Muscle of arm (tissue), 12 donors: ENCODE data around the gene DCAF17. TPM values are rescaled to one million over a fixed set of nuclear protein-coding genes. Genes with fewer than 3 reads are reported as not detected.
"Not testable (repeated sequence)": the region's sequence is repeated elsewhere in the genome, so short reads cannot be mapped to it uniquely, and the experiment has no call there.

ENCODE experiments used
- DNase-seq: peaks from one replicate; pipeline ENCODE4 v3.0.0-alpha.2; 2013
- polyA plus RNA-seq, 12 donors: library from polyadenylated mRNA; unstranded; fragments of 120-200 nt; gene quantifications; one replicate each; pipeline ENCODE4 v1.2.1, GENCODE V29; 2013; ENCODE audit not compliant: insufficient read length in 12 of 12

Gene DCAF17
- polyA plus RNA-seq, 12 donors, result 11.5 to 29.4 (median 17.7) TPM; not detected in 1

DNA sequence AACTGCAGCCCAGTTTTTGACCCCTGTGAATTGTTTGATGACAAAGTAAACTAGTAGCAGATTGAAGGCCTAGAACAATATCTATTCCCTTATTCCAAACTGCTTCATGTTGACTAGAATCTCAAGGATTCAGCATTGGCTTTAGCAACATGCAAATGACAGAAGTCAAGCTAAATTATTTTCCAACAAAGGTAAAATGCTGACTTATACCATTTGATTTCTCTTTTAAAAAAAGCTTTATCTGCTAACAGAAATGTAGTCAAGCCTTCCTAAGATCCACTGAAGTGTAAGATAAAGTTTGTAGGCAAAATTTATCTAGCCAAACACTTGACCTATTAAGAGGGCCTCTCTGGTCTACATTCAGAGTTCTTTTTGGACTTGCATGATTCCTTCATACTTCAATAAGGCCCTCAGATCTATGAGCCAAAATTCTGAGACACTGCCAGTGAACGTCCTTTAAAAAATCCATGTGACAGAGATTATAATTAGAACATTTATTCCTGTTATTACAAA lies 78.7 kb downstream of the DCAF17 start:
- no peak for DNase-seq

DNA sequence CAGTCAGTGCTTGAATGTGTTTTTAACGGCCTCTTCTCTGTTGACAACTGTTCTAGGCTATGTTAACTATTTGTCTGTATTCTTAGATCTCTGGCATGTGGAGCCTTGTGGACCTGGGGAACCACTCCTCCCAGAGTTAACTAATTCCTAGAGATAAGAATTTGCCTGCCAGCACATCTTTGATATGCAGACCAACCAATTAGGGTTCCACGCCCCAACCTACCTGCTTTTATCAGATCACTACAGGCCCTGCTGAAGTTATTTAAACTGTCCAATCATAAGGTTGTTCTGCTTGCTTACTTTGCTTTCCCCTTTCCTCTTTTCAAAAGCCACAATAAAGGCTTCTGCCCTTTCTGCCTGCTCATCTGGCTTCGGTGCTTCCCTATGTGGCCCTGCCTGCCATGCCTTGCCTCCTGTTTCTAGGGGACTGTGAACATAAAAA lies 79.7 kb downstream of the DCAF17 start:
- DNase-seq, result no peak

DNA sequence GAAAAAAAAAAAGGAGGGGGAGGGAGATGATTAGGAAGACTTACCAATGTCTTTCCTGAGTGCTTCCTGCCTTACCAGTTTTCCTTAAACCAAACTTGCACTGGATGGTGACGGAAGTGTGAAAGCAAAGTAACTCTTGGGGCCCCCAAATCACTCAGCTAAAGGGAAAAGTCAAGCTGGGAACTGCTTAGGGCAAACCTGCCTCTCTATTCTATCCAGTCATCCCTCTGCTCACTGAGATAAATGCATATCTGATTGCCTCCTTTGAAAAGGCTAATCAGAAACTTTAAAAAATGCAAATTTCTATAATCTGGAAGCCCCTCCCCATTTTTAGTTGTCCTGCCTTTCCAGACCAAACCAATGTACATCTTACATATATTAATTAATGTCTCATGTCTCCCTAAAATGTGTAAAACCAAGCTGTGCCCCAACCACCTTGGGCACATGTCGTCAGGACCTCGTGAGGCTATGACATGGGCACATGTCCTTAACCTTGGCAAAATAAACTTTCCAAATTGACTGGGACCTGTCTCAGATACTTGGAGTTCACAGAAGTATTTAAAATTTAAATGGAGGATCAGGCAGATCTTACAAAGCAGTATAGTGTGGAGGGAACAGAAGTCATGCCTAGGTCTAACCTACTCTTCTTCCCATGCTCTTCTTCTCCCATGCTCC lies 81.0 kb downstream of the DCAF17 start:
- DNase-seq, result no peak

DNA sequence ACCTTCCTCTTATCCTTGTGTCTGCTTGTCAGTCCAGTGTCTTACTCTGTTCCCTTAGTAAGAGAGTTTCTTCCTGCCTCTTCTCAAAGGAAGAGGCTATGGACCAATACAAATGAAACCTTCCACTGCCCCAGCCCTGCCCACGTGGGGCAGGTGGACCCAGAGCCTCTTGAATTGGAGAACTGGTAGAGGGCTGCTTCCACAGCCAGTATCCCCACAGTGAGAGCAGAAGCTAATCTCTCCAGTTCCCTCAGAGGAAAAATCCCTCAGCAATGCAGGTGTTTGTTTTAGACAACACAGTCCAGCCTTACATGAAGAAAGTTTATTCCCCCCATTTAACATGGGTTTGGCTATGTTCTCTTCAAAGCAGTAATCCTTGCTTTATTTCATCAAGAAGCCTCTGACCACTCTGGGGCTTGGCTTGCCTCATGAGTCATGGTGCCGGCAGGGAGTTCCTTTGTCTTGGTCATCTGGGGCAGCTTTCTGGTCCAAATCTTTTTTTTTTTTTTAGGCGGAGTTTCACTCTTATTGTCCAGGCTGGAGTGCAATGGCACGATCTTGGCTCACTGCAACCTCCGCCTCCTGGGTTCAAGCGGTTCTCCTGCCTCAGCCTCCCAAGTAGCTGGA lies 81.8 kb downstream of the DCAF17 start:
- DNase-seq, result no peak

DNA sequence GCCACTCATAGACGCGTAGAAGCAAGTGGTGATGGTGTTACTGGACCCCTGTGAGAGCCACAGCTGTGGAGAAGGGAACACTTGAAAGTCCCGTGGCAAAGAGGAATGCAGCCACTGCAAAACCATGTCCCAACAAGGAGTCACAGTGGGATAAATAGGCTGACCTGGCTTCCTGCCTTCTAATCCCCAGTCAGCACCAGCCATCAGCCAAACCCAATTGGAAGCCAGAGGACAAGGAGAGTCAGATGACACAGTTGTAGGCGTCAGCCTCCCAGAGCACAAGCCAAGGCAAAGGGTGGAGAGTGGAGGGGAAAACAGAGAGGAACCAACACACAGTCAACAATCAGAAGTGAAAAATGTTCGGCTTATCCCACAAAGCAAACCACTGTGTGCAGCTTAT lies 82.8 kb downstream of the DCAF17 start:
- DNase-seq, result no peak

DNA sequence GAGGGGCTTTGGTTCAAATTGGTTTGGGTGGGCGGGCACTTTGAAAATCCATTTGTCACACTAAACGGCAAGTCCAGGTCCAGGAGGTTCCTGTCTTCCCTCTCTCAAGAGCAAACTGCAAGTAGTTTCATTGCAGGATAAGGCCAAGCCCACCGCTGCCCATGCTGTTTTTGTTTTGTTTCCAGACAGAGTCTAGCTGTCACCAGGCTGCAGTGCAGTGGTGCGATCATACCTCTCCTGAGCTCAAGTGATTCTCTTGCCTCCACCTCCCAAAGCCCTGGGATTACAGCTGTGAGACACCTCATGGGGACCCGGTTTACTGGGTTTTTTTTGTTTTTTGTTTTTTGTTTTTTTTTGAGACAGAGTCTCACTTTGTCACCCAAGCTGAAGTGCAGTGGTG lies 86.4 kb downstream of the DCAF17 start:
- no peak for DNase-seq

DNA sequence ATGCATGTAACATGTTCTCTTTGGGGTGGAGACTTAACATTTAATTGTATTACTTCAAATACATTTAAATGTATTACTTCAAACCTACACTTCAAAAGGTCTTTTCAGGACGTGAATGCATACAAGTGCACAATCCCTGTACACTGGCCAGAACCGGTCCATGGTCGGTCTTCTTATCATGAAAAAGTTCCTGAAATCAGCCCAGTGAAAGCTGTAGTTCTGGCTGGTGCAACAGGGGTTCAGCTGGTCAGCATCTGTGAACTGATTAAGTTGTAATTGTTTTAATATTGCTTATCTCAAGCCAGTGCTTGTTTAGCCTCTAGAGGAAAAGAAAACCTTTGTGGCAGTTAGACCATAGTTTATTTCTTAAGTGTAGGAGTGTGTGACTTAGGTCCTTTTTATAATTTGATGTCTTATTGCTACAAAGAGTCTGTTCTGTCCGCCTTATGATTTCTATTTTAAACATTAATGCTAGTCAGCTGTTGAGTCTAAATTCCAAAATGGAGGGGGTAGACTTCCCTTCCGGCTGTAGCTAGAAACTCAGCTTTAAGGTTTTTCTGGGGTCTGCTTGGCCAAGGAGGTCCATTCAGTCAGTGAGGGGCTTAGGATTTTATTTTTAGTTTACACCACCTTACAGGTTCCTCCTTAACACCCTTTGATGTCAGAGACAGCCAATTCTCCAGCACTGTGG lies 87.5 kb downstream of the DCAF17 start:
- no peak for DNase-seq

DNA sequence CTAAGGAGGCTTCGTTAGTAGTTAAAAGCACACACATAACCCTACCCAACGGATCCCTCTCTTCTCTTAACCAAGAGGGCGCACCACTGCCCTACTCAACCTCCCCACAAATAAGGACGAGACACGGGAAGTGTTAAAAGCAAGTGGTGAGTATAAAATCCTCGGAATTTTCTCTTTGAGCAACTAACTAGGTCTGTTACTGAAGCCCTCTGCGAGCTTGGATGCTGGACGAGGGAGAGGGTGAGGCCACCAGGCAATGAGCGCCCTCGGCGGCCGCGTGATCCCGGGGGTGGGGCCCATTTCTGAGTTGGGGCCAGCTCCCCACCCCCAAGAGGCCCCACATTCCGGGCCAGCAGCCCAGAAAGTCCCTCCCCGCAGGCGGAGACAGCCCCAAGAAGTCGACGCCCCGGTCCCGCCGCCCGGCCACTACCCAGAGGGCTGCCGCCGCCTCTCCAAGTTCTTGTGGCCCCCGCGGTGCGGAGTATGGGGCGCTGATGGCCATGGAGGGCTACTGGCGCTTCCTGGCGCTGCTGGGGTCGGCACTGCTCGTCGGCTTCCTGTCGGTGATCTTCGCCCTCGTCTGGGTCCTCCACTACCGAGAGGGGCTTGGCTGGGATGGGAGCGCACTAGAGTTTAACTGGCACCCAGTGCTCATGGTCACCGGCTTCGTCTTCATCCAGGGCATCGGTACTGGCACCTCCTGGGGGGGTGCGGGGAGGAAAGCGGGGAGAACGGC lies 88.2 kb downstream of the DCAF17 start, which contains the start of gene CYBRD1:
Gene CYBRD1 (plus strand): TSS at position 423 of the 736 bp plus-strand sequence. CDS start 72 bp downstream, at position 495.
- DNase-seq, result peak; percentile 84

DNA sequence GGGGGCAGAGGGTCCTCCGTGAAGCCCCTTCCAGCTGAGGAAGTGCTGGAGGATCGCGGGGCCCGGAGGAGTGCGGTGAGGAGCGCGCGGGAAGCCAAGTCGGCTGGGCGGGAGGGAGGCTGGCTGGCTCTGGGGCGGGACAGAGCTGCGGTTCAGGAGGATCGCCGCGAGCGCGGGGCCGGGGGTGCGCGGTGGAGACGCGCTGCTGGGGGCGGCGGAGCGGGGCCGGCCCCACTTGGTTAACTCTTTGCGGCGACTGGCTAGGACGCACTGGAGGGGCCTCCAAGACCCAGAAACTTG lies 88.7 kb downstream of the DCAF17 start:
- DNase-seq, result peak; percentile 45

DNA sequence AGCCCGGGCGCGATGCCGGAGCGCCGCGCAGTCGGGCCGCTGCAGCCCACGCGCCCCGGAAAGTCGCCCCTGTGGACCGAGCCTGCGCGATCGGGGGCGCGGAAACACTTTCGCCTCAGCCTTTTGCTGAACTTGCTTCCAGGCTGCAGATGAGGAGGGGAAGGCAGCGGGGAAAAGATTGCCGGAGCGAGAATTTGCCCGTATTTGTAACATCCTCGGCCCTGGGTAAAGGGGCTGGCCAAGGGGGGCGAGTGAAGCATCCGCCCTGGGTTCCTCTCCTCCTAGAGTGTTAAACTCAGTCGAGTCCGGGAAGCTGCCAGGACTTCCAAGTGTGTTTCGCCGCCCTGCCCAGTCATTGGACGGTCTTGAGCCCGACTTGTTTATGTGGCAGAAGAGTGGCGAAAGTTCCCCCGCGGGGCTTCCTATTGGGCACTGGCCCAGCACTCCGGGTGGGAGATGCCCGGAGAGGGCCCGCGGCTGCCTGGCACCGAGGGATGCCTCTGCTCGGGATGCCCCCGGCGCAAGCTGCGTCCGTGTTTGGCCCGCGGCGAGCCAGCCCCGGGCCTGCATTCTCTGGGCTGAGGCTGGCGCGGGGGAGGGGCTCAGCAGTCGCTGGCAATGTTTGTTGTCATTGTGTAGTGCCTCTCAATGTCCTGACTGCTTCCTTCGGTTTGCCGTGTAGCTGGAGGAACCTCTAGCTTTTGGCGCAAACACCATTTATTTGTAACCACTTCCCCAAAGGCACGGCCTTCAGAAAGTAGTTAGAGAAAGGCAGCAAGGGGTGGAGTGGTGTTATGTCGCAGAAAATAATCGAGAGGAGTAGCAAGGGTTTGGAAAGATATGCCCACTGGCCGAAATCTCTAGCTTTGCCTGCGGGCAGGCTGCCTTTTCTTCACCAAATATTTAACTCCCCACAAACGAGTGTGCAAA lies 89.3 kb downstream of the DCAF17 start:
- peak; percentile 78 for DNase-seq

DNA sequence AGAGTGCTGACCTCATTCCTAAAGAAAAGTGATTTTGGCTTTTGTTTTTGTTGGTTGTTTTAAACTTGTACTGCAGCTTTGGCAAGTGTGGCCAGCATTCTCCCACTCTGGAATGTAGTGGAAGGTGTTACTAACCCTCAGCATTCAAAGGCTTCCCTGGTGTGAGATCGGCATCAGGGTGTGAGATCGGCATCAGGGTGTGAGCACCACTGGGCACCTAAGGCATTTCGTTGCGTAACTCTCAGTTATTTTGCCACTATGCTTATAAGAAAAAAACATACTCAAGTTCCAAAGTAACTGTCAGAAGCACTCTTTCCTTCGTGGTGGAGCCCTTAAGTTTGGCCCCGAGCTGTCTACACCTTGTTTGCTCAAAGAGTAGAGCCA lies 90.0 kb downstream of the DCAF17 start:
- no peak for DNase-seq

DNA sequence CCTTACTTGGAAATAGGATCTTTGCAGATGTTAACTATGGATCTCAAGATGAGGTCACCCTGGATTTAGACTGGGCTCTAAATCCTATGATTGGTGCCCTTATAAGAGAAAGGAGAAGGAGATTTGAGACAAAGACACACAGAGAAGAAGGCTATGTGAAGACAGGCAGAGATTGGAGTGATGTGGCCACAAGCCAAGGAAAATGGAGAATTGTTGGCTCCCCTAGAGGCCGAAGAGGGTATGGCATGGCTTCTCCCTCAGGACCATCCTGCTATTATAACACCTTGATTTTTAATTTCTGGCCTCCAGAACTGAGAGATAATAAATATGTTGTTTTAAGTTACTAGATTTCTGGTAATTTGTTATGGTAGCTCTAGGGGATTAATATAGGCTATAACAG lies 95.9 kb downstream of the DCAF17 start:
- no peak for DNase-seq

DNA sequence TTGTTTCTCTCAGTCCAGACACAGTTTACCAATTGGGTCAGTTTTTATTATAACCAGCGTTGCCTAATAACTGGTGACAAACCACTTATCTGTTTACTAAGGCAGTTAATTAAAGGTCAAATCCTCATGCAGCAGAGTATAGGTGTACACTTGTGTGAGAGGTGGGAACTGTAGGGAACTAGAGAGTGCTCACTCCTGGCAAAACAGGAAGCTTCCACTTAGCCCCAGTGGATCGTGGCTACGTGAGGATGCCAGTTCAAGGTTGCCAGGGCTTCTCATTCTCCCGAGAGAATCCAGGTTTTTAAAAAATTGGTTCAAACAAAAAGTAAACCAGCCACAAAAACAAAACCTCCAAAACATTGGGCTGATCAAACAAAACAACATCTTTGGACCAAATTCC lies 96.4 kb downstream of the DCAF17 start:
- DNase-seq, result no peak

DNA sequence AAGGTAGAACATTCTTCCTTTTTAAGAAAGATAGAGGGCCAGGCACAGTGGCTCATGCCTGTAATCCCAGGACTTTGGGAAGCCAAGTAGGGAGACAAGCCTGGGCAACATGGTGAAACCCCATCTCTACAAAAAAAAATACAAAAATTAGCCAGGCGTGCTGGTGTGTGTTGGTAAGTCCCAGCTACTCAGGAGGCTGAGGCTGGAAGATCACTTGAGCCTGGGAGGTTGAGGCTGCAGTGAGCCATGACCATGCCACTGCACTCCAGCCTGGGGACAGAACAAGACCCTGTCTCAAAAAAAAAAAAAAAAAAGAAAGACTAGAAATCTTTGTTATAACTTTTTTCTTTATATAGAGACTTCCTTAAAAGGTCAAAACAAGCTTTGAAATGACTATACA lies 96.8 kb downstream of the DCAF17 start:
- not testable (repeated sequence) for DNase-seq

DNA sequence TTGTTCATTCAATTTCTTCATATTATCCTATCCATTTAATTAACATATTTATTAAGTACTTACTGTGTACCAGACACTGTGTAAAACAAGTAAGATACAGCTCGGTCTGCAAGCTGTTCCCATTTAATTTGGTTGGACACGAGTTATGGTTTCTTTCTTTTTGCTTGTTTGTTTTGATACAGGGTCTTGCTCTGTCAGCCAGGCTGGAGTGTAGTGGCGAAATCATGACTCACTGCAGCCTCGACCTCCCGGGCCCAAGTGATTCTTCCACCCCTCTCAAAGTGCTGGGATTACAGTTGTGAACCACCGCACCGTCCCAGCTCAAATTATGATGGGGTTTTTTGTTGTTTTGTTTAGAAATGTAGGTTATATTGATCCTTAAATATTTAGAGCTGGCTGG lies 97.3 kb downstream of the DCAF17 start:
- no peak for DNase-seq

DNA sequence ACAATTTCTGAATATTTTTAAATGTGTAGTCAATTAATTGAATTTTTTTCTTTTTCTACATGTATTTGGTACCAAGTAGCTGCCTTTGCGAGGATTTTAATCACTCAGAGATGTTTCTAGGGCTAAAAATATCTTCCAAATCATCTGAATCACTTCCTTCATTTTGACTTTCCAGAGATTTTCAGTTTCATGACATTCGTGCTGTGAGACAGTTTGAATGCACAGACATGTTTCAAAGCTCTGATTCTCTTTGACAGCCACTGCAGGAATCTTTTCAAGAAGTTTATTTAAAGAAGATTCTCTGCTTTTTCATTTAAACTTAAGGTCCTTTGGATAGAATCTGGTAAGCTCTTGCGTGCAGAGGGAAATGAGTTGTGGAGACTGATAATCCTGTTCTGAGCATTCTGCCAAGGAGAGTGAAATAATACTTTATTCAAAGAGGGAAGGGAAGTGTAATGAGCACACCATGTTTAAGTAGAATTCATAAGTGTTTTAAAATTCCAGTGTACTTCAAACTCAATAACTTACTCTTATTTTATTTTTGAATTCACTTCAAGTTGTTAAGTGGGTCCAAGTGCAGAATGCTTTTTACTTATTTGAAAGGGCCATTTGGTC lies 97.9 kb downstream of the DCAF17 start:
- DNase-seq, result no peak

DNA sequence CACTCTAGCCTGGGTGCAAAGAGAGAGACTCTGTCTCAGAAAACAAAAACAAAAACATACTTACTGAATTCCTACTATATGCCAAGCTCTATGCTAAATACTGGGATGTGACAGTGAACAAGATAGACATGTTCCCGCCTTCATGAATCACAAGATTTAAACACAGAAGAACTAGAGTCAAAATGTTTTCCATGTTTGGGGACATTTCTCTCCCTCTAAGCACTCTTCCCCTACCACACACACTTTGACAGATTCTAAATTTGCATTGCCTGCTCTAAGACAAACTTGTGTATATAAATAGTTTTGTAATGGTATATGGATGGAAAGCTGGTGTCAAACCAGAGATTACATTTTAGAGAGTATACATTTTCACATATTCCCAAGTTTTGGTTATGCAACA lies 99.3 kb downstream of the DCAF17 start:
- no peak for DNase-seq
